OCI-LY1 (cell line): ENCODE results near the gene GNG7.

ENCODE experiments used
- H2AFZ ChIP-seq: fragments of 200-600 bp; sonication (generic), shearing (Covaris generic); 2 replicates; pipeline ENCODE4 v1.6.0; 2014; ENCODE audit warnings: antibody characterized with exemption, mild to moderate bottlenecking, low read length
- H3F3A ChIP-seq: fragments of 200-600 bp; sonication (generic), shearing (Covaris generic); 2 replicates; pipeline ENCODE4 v1.6.0; 2014; ENCODE audit warnings: mild to moderate bottlenecking, antibody characterized with exemption, low read length, moderate library complexity; ENCODE audit not compliant: insufficient read depth
- H3K27ac ChIP-seq: fragments of 200-600 bp; sonication (generic); 2 replicates; pipeline ENCODE4 v1.5.1; 2014; ENCODE audit warnings: low read length, mixed run types, mild to moderate bottlenecking, low read depth; ENCODE audit not compliant: poor library complexity, severe bottlenecking
- H3K27me3 ChIP-seq: fragments of 200-600 bp; sonication (generic); 2 replicates; pipeline ENCODE4 v1.6.0; 2014; ENCODE audit warnings: antibody characterized with exemption, mild to moderate bottlenecking, low read length, moderate library complexity; ENCODE audit not compliant: insufficient read depth
- H3K36me3 ChIP-seq: fragments of 200-600 bp; sonication (generic); 2 replicates; pipeline ENCODE4 v1.6.1; 2014; ENCODE audit warnings: mild to moderate bottlenecking, antibody characterized with exemption, low read length, moderate library complexity, mixed read lengths; ENCODE audit not compliant: insufficient read depth
- H3K4me1 ChIP-seq: fragments of 200-600 bp; sonication (generic); 2 replicates; pipeline ENCODE4 v1.5.1; 2014; ENCODE audit warnings: mild to moderate bottlenecking, low read length, moderate library complexity; ENCODE audit not compliant: insufficient read depth, severe bottlenecking
- H3K4me2 ChIP-seq: fragments of 200-600 bp; sonication (generic), shearing (Covaris generic); 2 replicates; pipeline ENCODE4 v1.6.1; 2014; ENCODE audit warnings: low read length
- H3K4me3 ChIP-seq: fragments of 200-600 bp; sonication (generic); 2 replicates; pipeline ENCODE4 v1.5.1; 2014; ENCODE audit warnings: low read length, low read depth, mild to moderate bottlenecking, mixed read lengths; ENCODE audit not compliant: poor library complexity, severe bottlenecking
- H3K79me2 ChIP-seq: fragments of 200-600 bp; shearing (Covaris generic); 2 replicates; pipeline ENCODE4 v1.6.1; 2016; ENCODE audit warnings: mixed run types, low read length, mixed read lengths; ENCODE audit not compliant: insufficient read depth
- H3K9ac ChIP-seq: fragments of 200-600 bp; sonication (generic), shearing (Covaris generic); 2 replicates; pipeline ENCODE4 v1.6.1; 2014; ENCODE audit warnings: mild to moderate bottlenecking, low read length, mixed read lengths
- H3K9me2 ChIP-seq: fragments of 200-600 bp; sonication (generic), shearing (Covaris generic); 2 replicates; pipeline ENCODE4 v1.6.1; 2014; ENCODE audit warnings: low read depth, mild to moderate bottlenecking, low read length, mixed read lengths
- H3K9me3 ChIP-seq: fragments of 200-600 bp; shearing (Covaris generic); 2 replicates; pipeline ENCODE4 v1.6.1; 2014; ENCODE audit warnings: low read length, mixed read lengths
- H4K20me1 ChIP-seq: fragments of 200-600 bp; sonication (generic), shearing (Covaris generic); 2 replicates; pipeline ENCODE4 v1.6.0; 2016; ENCODE audit warnings: mild to moderate bottlenecking, low read length; ENCODE audit not compliant: insufficient read depth
- EZH2 ChIP-seq: fragments of 200-600 bp; sonication (generic), shearing (Covaris generic); IDR thresholded peaks from 2 replicates; pipeline ENCODE4 v1.8.0; 2017; ENCODE audit warnings: borderline replicate concordance, mixed run types, mild to moderate bottlenecking, antibody characterized with exemption, low read length, moderate library complexity, mixed read lengths
- TF ChIP-seq, protein P1 (sequence below): fragments of 200-600 bp; sonication (generic), shearing (Covaris generic); IDR thresholded peaks from 2 replicates; pipeline ENCODE4 v1.5.1; 2017; ENCODE audit warnings: mild to moderate bottlenecking, antibody characterized with exemption, low read length, moderate library complexity, mixed read lengths

The GNG7 gene

DNA sequence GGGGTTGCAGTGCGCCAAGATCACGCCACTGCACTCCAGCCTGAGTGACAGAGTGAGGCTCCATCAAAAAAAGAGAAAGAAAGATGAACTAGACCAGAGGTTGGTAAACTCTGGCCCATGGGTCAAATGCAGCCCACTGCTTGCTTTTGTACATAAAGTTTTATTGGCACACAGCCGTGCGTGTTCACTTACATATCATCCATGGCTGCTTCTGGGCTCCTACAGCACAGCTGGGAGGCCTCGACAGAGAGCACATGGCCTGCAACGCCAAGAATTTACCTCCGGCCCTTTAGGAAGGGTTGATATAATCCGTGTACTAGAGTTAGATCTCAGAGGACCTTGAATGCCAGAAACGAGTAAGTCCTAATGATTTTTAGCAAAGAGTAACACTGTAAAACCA lies 46.0 kb downstream of the GNG7 start:
- H3F3A ChIP-seq, result no peaks in the 10 kb centered on the region
- TF ChIP-seq, protein P1, sequence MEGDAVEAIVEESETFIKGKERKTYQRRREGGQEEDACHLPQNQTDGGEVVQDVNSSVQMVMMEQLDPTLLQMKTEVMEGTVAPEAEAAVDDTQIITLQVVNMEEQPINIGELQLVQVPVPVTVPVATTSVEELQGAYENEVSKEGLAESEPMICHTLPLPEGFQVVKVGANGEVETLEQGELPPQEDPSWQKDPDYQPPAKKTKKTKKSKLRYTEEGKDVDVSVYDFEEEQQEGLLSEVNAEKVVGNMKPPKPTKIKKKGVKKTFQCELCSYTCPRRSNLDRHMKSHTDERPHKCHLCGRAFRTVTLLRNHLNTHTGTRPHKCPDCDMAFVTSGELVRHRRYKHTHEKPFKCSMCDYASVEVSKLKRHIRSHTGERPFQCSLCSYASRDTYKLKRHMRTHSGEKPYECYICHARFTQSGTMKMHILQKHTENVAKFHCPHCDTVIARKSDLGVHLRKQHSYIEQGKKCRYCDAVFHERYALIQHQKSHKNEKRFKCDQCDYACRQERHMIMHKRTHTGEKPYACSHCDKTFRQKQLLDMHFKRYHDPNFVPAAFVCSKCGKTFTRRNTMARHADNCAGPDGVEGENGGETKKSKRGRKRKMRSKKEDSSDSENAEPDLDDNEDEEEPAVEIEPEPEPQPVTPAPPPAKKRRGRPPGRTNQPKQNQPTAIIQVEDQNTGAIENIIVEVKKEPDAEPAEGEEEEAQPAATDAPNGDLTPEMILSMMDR, result no peak
- no peak for TF ChIP-seq EZH2
- no peaks in the 10 kb centered on the region for H3K4me1 ChIP-seq
- no peaks in the 10 kb centered on the region for H4K20me1 ChIP-seq
- H3K4me2 ChIP-seq, result no peak overlapping the region
- H3K9me3 ChIP-seq, result no peaks in the 10 kb centered on the region
- H3K9ac ChIP-seq, result no peak overlapping the region
- no peaks in the 10 kb centered on the region for H3K9me2 ChIP-seq
- H2AFZ ChIP-seq, result no peak overlapping the region
- H3K27me3 ChIP-seq, result peaks cover 3% of the 10 kb centered on the region; the same call in 1 of the 2 replicates
- no peaks in the 10 kb centered on the region for H3K36me3 ChIP-seq
- no peaks in the 10 kb centered on the region for H3K79me2 ChIP-seq
- no peak overlapping the region for H3K4me3 ChIP-seq
- H3K27ac ChIP-seq, result no peak overlapping the region

DNA sequence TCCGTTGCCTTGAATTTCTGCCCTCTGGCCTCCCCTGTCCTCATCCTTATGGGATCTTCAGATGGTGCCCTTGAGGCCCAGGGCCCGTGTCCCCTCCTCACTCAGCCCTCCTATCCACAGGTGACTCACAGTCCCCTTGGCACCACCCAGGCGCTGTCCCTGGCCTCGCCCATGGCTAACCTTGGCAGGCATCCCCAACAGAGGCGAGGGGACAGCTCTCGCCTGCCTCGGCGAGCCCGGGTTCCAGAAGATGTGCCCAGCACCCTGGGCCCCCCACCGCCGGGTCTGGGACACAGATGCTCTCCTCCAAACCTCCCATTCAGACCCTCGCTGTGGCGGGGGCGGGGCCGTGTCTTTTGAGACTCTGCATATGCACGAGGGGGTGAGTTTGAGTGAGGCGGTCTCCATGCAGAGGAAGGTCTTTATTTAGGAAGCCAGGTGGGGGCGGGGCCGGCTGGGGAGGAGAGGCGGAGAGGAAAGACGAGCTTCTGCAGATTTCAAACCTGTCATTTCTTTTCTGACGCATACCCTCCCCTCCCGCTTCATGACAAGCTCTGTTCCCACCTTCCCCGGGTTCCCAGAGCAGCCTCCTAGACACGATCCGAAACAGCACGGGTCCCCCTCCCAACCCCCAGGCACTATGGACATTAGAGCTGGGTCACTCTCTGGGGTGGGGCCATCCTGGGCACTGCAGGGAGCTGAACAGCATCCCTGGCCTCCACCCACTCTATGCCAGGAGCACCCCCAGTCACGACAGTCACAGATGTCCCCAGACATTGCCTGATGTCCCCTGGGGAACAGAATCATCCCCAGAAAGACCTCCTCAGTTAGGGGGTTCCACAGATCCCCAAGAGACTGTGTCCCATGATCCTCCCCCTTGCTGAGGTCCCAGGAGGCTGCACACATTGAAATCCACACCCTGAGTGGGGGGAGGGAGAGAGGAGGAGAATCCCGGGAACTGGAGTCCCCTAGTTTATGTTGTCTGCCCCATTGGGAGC lies 48.5 kb downstream of the GNG7 start:
- Histone ChIP-seq H3K4me1 (no peaks in the 10 kb centered on the region), H3K4me3 (no peak overlapping the region)

GRCh38 chr19:2653218-2653617 lies 49.3 kb downstream of the GNG7 start:
- no peaks in the 10 kb centered on the region for H3K9me2 ChIP-seq
- H3F3A ChIP-seq, result no peaks in the 10 kb centered on the region
- H3K79me2 ChIP-seq, result no peaks in the 10 kb centered on the region
- 0 out of 2 replicates have a peak, but pooled peaks cover 3% of the 10 kb centered on the region for H3K27me3 ChIP-seq
- H2AFZ ChIP-seq, result no peak overlapping the region
- H3K9me3 ChIP-seq, result no peaks in the 10 kb centered on the region
- TF ChIP-seq EZH2, result no peak
- TF ChIP-seq, protein P1, result no peak
- H3K4me1 ChIP-seq, result no peaks in the 10 kb centered on the region
- H3K36me3 ChIP-seq, result no peaks in the 10 kb centered on the region
- H4K20me1 ChIP-seq, result no peaks in the 10 kb centered on the region
- no peak overlapping the region for H3K4me2 ChIP-seq
- no peak overlapping the region for H3K27ac ChIP-seq
- H3K4me3 ChIP-seq, result no peak overlapping the region
- H3K9ac ChIP-seq, result no peak overlapping the region

More for the DNA sequence above, 48.5 kb downstream of the GNG7 start:
- Histone ChIP-seq H2AFZ (no peak overlapping the region), H3K4me2 (no peak overlapping the region), H3K27ac (no peak overlapping the region), H3K9me2 (no peaks in the 10 kb centered on the region), H3K9me3 (no peaks in the 10 kb centered on the region), H3K79me2 (no peaks in the 10 kb centered on the region), H3F3A (no peaks in the 10 kb centered on the region), H4K20me1 (no peaks in the 10 kb centered on the region), H3K36me3 (no peaks in the 10 kb centered on the region), H3K27me3 (0 out of 2 replicates have a peak, but pooled peaks cover 3% of the 10 kb centered on the region), H3K9ac (no peak overlapping the region)
- no peak for TF ChIP-seq EZH2
- TF ChIP-seq, protein P1, result no peak
